ENCODE measurements around the gene BICRAL. TPM values are rescaled to one million over a fixed set of nuclear protein-coding genes. Genes with fewer than 3 reads are reported as not detected.

Gene BICRAL
- total and polyA plus RNA-seq, 8 donors, result 2.8 to 23.2 (median 7.0) TPM

DNA sequence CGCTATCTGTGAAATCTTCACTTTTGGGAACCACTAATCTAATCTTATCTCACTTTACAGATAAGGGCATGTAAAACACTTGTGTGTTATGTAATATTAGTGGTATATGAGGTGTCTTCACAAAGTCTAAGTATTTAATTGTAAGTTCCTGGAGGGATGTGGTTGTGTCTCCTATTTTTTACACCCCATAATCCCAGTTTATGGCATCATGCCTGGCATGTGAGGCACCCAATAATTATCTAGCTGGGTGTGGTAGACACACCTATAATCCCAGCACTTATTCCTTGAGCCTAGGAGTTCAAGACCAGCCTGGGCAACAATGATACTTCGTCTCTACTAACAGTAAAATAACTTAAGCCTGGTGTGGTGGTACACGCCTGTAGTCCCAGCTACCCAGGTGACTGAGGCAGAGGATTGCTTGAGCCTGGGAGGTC is 19.4 kb upstream of the BICRAL start:
- TF ChIP-seq, protein P1, sequence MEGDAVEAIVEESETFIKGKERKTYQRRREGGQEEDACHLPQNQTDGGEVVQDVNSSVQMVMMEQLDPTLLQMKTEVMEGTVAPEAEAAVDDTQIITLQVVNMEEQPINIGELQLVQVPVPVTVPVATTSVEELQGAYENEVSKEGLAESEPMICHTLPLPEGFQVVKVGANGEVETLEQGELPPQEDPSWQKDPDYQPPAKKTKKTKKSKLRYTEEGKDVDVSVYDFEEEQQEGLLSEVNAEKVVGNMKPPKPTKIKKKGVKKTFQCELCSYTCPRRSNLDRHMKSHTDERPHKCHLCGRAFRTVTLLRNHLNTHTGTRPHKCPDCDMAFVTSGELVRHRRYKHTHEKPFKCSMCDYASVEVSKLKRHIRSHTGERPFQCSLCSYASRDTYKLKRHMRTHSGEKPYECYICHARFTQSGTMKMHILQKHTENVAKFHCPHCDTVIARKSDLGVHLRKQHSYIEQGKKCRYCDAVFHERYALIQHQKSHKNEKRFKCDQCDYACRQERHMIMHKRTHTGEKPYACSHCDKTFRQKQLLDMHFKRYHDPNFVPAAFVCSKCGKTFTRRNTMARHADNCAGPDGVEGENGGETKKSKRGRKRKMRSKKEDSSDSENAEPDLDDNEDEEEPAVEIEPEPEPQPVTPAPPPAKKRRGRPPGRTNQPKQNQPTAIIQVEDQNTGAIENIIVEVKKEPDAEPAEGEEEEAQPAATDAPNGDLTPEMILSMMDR (IDR thresholded peaks at IDR 0.05), result no peak
- TF ChIP-seq POLR2A (IDR thresholded peaks at IDR 0.05), result no peak
- TF ChIP-seq EP300 (IDR thresholded peaks at IDR 0.05), result no peak
- 83 to 98% (median 92%) methylated on average over 3 of the region's 3 CpGs for WGBS, 5 donors
- no peak for DNase-seq
- H3K27me3 ChIP-seq, result no peaks in the 10 kb centered on the region
- no peak overlapping the region for H3K27ac ChIP-seq
- H3K9me3 ChIP-seq, result no peaks in the 10 kb centered on the region
- no peak overlapping the region for H3K4me3 ChIP-seq
- intact Hi-C loops (cut with DNase I; ENCODE audit: low total_unique reads), result no loop called here
- H3K4me1 ChIP-seq, result no peaks in the 10 kb centered on the region
- H3K36me3 ChIP-seq, result peaks cover 0 to 31% (median 15%) of the 10 kb centered on the region in 4 donors

DNA sequence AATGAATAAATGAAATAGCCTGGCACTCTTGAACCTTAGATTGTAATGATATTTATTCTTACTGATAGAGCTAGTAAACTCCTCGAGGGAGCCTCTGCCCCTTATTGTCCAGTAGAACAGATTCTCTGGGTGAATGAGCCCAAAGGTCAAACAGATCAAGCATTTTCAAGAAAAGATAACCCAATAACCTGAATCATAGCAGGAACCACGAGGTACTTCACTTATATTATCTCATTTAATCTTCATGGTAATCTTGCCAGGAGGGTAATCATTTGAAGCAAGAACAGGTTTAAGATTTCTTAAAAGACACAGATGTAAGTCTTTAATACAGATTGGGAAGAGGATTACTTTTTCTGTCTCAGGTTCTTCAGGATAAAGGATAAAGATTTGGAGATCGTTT is 18.9 kb upstream of the BICRAL start:
- Histone ChIP-seq H3K4me1 (no peaks in the 10 kb centered on the region), H3K36me3 (peaks cover 0 to 31% (median 15%) of the 10 kb centered on the region in 4 donors), H3K4me3 (no peak overlapping the region), H3K27me3 (no peaks in the 10 kb centered on the region), H3K9me3 (no peaks in the 10 kb centered on the region), H3K27ac (no peak overlapping the region)
- WGBS, 5 donors, result 47 to 68% (median 58%) methylated on average over 3 of the region's 3 CpGs
- TF ChIP-seq, protein P1 (IDR thresholded peaks at IDR 0.05), result no peak
- TF ChIP-seq EP300 (IDR thresholded peaks at IDR 0.05), result no peak
- no peak for TF ChIP-seq POLR2A (IDR thresholded peaks at IDR 0.05)
- TF ChIP-seq POLR2AphosphoS5 (IDR thresholded peaks at IDR 0.05), result no peak
- no peak for DNase-seq
- intact Hi-C loops (cut with DNase I; ENCODE audit: low total_unique reads), result no loop called here

DNA sequence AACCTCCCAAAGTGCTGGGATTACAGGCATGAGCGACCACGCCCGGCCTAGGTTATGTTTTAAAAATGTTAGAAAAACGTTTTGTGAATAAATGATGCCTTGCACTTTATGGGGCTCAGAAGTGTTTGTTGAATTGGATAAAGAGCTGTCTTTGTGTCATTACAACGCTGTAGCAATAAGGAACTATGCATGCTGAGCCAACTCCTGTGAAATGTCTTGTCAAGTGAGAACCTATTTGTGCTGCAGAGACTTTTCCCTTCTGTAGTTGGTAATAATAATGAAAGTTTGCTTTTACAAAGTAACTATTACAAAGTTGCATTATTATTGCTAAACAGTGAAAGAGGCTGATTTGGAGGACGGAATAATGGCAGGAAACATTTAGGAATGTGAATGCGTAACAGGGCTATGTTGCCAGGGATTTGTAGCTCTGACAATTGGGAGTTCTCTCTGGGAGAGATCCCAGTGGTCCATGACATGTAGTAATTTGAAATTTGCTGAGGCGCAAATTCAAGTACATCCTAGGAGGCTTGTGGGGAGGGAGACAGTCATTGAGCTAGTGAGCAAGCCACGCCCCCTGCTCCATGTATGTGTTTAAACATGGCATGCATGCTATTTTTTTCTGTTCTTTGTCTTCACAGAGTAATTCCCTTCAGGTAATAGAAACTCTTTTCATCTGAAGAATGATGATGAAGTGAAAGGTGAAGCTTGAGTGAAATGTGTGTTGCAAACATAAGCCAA is 16.8 kb upstream of the BICRAL start:
- DNase-seq, result peak in 1 of 2 donors; percentile 18
- TF ChIP-seq POLR2AphosphoS5 (IDR thresholded peaks at IDR 0.05) (no peak), EP300 (IDR thresholded peaks at IDR 0.05) (no peak)
- TF ChIP-seq, protein P1 (IDR thresholded peaks at IDR 0.05), result no peak
- Histone ChIP-seq H3K9me3 (no peaks in the 10 kb centered on the region), H3K27me3 (no peaks in the 10 kb centered on the region), H3K36me3 (peaks cover 0 to 18% (median 5%) of the 10 kb centered on the region in 4 donors), H3K4me3 (no peak overlapping the region), H3K27ac (no peak overlapping the region), H3K4me1 (no peaks in the 10 kb centered on the region)
- 85 to 92% (median 86%) methylated on average over 9 of the region's 9 CpGs for WGBS, 5 donors
- intact Hi-C loops (cut with DNase I; ENCODE audit: low total_unique reads), result no loop called here

DNA sequence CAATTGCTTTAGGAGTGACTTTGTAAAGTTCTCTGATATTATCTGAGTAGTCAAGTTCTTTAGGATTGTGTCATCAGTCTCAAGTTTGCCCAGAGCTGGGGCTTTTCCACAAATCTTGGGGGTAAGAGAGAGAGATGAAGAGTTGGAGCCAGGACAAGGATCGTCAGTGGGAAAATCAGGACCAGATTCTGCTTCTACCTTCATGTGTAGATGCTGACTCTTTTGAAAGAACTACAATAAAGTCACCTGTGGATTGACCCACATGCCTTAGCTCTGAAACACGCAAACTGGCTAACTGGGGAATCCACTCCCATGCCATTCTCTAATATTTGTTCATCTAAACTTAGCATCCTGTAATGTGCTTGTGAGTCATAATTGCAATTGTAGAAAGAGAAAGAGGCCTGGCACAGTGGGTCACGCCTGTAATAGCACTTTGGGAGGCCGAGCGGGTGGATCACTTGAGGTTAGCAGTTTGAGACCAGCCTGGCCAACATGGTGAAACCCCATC is 15.6 kb upstream of the BICRAL start:
- Histone ChIP-seq H3K27ac (no peak overlapping the region), H3K4me3 (no peak overlapping the region), H3K27me3 (no peaks in the 10 kb centered on the region), H3K36me3 (peaks cover 0 to 12% (median under 1%) of the 10 kb centered on the region in 4 donors), H3K9me3 (no peaks in the 10 kb centered on the region), H3K4me1 (peaks cover 0 to 9% (median 7%) of the 10 kb centered on the region in 4 donors)
- TF ChIP-seq POLR2AphosphoS5 (IDR thresholded peaks at IDR 0.05) (no peak), POLR2A (IDR thresholded peaks at IDR 0.05) (no peak), EP300 (IDR thresholded peaks at IDR 0.05) (no peak)
- TF ChIP-seq, protein P1 (IDR thresholded peaks at IDR 0.05), result no peak
- intact Hi-C loops (cut with DNase I; ENCODE audit: low total_unique reads), result no loop called here
- WGBS, 5 donors, result 82 to 94% (median 91%) methylated on average over 5 of the region's 5 CpGs
- DNase-seq, result no peak

Data from stomach (tissue), 9 donors.